MM.1S (cell line): Measurements from ENCODE around the gene S1PR2.

Experiments
- DNase-seq: peaks from one replicate; pipeline ENCODE4 v3.0.0-alpha.2; 2015
- H2AFZ ChIP-seq: fragments of 300-600 bp; sonication (generic); 2 replicates; pipeline ENCODE4 v1.6.0; 2016; ENCODE audit warnings: antibody characterized with exemption, low read length
- H3F3A ChIP-seq: fragments of 300-600 bp; sonication (generic); 2 replicates; pipeline ENCODE4 v1.6.1; 2016; ENCODE audit warnings: mild to moderate bottlenecking, antibody characterized with exemption, low read length, moderate library complexity, mixed read lengths; ENCODE audit not compliant: insufficient read depth
- H3K27ac ChIP-seq: fragments of 300-600 bp; sonication (generic); 2 replicates; pipeline ENCODE4 v1.5.1; 2016; ENCODE audit warnings: mild to moderate bottlenecking, low read length
- H3K27me3 ChIP-seq: fragments of 300-600 bp; sonication (generic); replicated peaks from 2 replicates; pipeline ENCODE4 v1.6.0; 2016; ENCODE audit warnings: low read length; ENCODE audit not compliant: insufficient read depth
- H3K36me3 ChIP-seq: fragments of 300-600 bp; sonication (generic); replicated peaks from 2 replicates; pipeline ENCODE4 v1.6.1; 2016; ENCODE audit warnings: mild to moderate bottlenecking, low read length, mixed read lengths; ENCODE audit not compliant: insufficient read depth
- H3K4me1 ChIP-seq: fragments of 300-600 bp; sonication (generic); 2 replicates; pipeline ENCODE4 v1.6.1; 2016; ENCODE audit warnings: low read length, mixed read lengths
- H3K4me2 ChIP-seq: fragments of 300-600 bp; sonication (generic); 2 replicates; pipeline ENCODE4 v1.6.0; 2016; ENCODE audit warnings: low read depth, low read length
- H3K4me3 ChIP-seq: fragments of 300-600 bp; sonication (generic); 2 replicates; pipeline ENCODE4 v1.5.1; 2016; ENCODE audit warnings: low read length, mixed read lengths
- H3K79me2 ChIP-seq: fragments of 300-600 bp; sonication (generic); 2 replicates; pipeline ENCODE4 v1.6.1; 2016; ENCODE audit warnings: mixed run types, low read length, mixed read lengths
- H3K9ac ChIP-seq: fragments of 300-600 bp; sonication (generic); 2 replicates; pipeline ENCODE4 v1.6.1; 2016; ENCODE audit warnings: low read length, mixed read lengths
- H3K9me2 ChIP-seq: fragments of 300-600 bp; sonication (generic); replicated peaks from 2 replicates; pipeline ENCODE4 v1.6.1; 2016; ENCODE audit warnings: mild to moderate bottlenecking, low read length, mixed read lengths; ENCODE audit not compliant: insufficient read depth
- H3K9me3 ChIP-seq: fragments of 300-600 bp; sonication (generic); replicated peaks from 2 replicates; pipeline ENCODE4 v1.6.1; 2016; ENCODE audit warnings: mild to moderate bottlenecking, low read length, mixed read lengths; ENCODE audit not compliant: insufficient read depth
- H4K20me1 ChIP-seq: fragments of 300-600 bp; sonication (generic); 2 replicates; pipeline ENCODE4 v1.6.1; 2016; ENCODE audit warnings: mild to moderate bottlenecking, low read length, moderate library complexity, mixed read lengths; ENCODE audit not compliant: insufficient read depth
- CTCF ChIP-seq: fragments of 300-600 bp; sonication (generic); IDR thresholded peaks from 2 replicates; pipeline ENCODE4 v1.5.1; 2016; ENCODE audit warnings: antibody characterized with exemption, low read length, mixed read lengths
- EZH2 ChIP-seq: fragments of 300-600 bp; sonication (generic); optimal IDR thresholded peaks from 2 replicates; pipeline ENCODE3; 2017; ENCODE audit warnings: low read depth, mild to moderate bottlenecking, antibody characterized with exemption, low read length, mixed read lengths
- EZH2phosphoT487 ChIP-seq: fragments of 300-600 bp; sonication (generic); IDR thresholded peaks from 2 replicates; pipeline ENCODE4 v1.6.1; 2018; ENCODE audit warnings: antibody characterized with exemption, low read length

The S1PR2 gene

GRCh38 chr19:10233946-10234345 lies 2.8 kb upstream of the S1PR2 start:
- Histone ChIP-seq H3K9me2 (no peaks in the 10 kb centered on the region), H3K4me3 (no peak overlapping the region), H3K79me2 (peaks cover 22% of the 10 kb centered on the region), H3K27me3 (no peaks in the 10 kb centered on the region), H3K4me2 (no peak overlapping the region), H2AFZ (no peak overlapping the region), H3K27ac (no peak overlapping the region), H3K9ac (no peak overlapping the region), H3K9me3 (no peaks in the 10 kb centered on the region), H3F3A (peaks cover 34% of the 10 kb centered on the region), H3K36me3 (no peaks in the 10 kb centered on the region), H3K4me1 (peaks cover 36% of the 10 kb centered on the region), H4K20me1 (no peaks in the 10 kb centered on the region)
- DNase-seq = no peak
- TF ChIP-seq EZH2 (no peak), EZH2phosphoT487 (no peak), CTCF (no peak)

GRCh38 chr19:10231612-10232228 lies 589 bp upstream of the S1PR2 start:
- Histone ChIP-seq H3K4me2 (peak overlapping the region; percentile 96; the same call in 1 of the 2 replicates), H3K79me2 (peaks cover 42% of the 10 kb centered on the region), H3K9me3 (no peaks in the 10 kb centered on the region), H3K4me3 (peak overlapping the region; percentile 94), H3K36me3 (no peaks in the 10 kb centered on the region), H3K27ac (peak overlapping the region; percentile 77; the same call in 1 of the 2 replicates), H3F3A (peaks cover 34% of the 10 kb centered on the region), H3K9ac (peak overlapping the region; percentile 96), H3K27me3 (no peaks in the 10 kb centered on the region), H3K4me1 (peaks cover 43% of the 10 kb centered on the region), H3K9me2 (no peaks in the 10 kb centered on the region), H4K20me1 (no peaks in the 10 kb centered on the region), H2AFZ (0 out of 2 replicates have a peak overlapping the region, but pooled peaks have one; percentile 70)
- TF ChIP-seq EZH2 (no peak), EZH2phosphoT487 (no peak), CTCF (no peak)
- DNase-seq = no peak

GRCh38 chr19:10230173-10230860 lies 814 bp downstream of the S1PR2 start:
- Histone ChIP-seq H3K27me3 (no peaks in the 10 kb centered on the region), H3K4me3 (peak overlapping the region; percentile 94), H3K4me1 (peaks cover 36% of the 10 kb centered on the region), H4K20me1 (no peaks in the 10 kb centered on the region), H3K9me2 (no peaks in the 10 kb centered on the region), H3K36me3 (no peaks in the 10 kb centered on the region), H3K79me2 (peaks cover 54% of the 10 kb centered on the region), H3K4me2 (peak overlapping the region; percentile 96), H3K9ac (peak overlapping the region; percentile 96), H3K9me3 (no peaks in the 10 kb centered on the region), H2AFZ (peak overlapping the region; percentile 70), H3K27ac (peak overlapping the region; percentile 77), H3F3A (peaks cover 21% of the 10 kb centered on the region)
- no peak for DNase-seq
- TF ChIP-seq EZH2 (no peak), CTCF (no peak), EZH2phosphoT487 (no peak)
